SK-N-SH (cell line): ENCODE data around the gene SRD5A1. TPM values are rescaled to one million over a fixed set of nuclear protein-coding genes. Genes with fewer than 3 reads are reported as not detected.
A peak's percentile ranks its signal among the peaks of the same experiment; 100 is the strongest.

Source experiments
- CTCF ChIA-PET: fragments of 300-600, 350-600 bp; formaldehyde crosslinking; extraction: SDS; loops from one replicate; lab custom pipeline; 2021; lab: Yijun Ruan, JAX
- POLR2A ChIA-PET: fragments of 350-600 bp; sonication (Branson Sonifier 250); formaldehyde crosslinking; extraction: SDS; loops from one replicate; lab custom pipeline; 2020; ENCODE audit warnings: antibody characterized with exemption, inconsistent platforms; lab: Yijun Ruan, JAX
- DNase-seq: peaks from one replicate; pipeline ENCODE4 v3.0.0; 2012
- H2AFZ ChIP-seq: fragments of 200-600 bp; sonication (generic); 2 replicates; pipeline ENCODE4 v1.8.1; 2016; ENCODE audit warnings: antibody characterized with exemption, mild to moderate bottlenecking, low read depth
- H3F3A ChIP-seq: fragments of 200-600 bp; sonication (generic); replicated peaks from 2 replicates; pipeline ENCODE3; 2016; ENCODE audit warnings: antibody characterized with exemption, mild to moderate bottlenecking; ENCODE audit not compliant: insufficient read depth
- H3K27ac ChIP-seq, 2 experiments: fragments of 200-500 bp in 1 of 2; fragments of 200-600 bp in 1 of 2; sonication (Bioruptor generic) in 1 of 2; sonication (generic), shearing (Covaris generic) in 1 of 2; 2 replicates each; pipeline versions ENCODE4 v1.5.1 to v1.6.1; 2014 to 2016; ENCODE audit warnings: low read depth in 2 of 2, inconsistent platforms in 1 of 2, low read length in 1 of 2, mild to moderate bottlenecking in 1 of 2, mixed read lengths in 1 of 2
- H3K27me3 ChIP-seq: fragments of 200-600 bp; sonication (generic), shearing (Covaris generic); 2 replicates; pipeline ENCODE4 v1.6.1; 2016; ENCODE audit warnings: mixed run types; ENCODE audit not compliant: insufficient read depth
- H3K36me3 ChIP-seq, 2 experiments: fragments of 200-500 bp in 1 of 2; fragments of 200-600 bp in 1 of 2; sonication (Bioruptor generic) in 1 of 2; sonication (generic) in 1 of 2; replicated peaks in 1 of 2; 2 replicates each; pipeline versions ENCODE3 to v1.5.1; 2014 to 2016; ENCODE audit warnings: low read length in 1 of 2, mild to moderate bottlenecking in 1 of 2; ENCODE audit not compliant: insufficient read depth in 2 of 2, control insufficient read depth in 1 of 2
- H3K4me1 ChIP-seq, 2 experiments: fragments of 200-500 bp in 1 of 2; fragments of 200-600 bp in 1 of 2; sonication (Bioruptor generic) in 1 of 2; sonication (generic), shearing (Covaris generic) in 1 of 2; 2 replicates each; pipeline versions ENCODE4 v1.5.1 to v1.6.1; 2014 to 2016; ENCODE audit warnings: low read depth in 1 of 2, low read length in 1 of 2, mixed run types in 1 of 2; ENCODE audit not compliant: insufficient read depth in 2 of 2, control insufficient read depth in 1 of 2
- H3K4me2 ChIP-seq: fragments of 200-600 bp; sonication (generic), shearing (Covaris generic); 2 replicates; pipeline ENCODE4 v1.6.1; 2017; ENCODE audit warnings: mixed run types
- H3K4me3 ChIP-seq, 2 experiments: fragments of 200-500 bp in 1 of 2; fragments of 200-600 bp in 1 of 2; sonication (Bioruptor generic) in 1 of 2; sonication (generic), shearing (Covaris generic) in 1 of 2; 2 replicates each; pipeline versions ENCODE4 v1.5.1 to v1.8.1; 2014 to 2016; ENCODE audit warnings: low read depth in 2 of 2, inconsistent platforms in 1 of 2, low read length in 1 of 2, mild to moderate bottlenecking in 1 of 2, mixed read lengths in 1 of 2, moderate library complexity in 1 of 2
- H3K79me2 ChIP-seq: fragments of 200-600 bp; sonication (generic); 2 replicates; pipeline ENCODE4 v1.8.1; 2017; ENCODE audit warnings: mild to moderate bottlenecking; ENCODE audit not compliant: insufficient read depth
- H3K9ac ChIP-seq: fragments of 200-600 bp; sonication (generic); 2 replicates; pipeline ENCODE4 v1.6.1; 2017; ENCODE audit warnings: mixed run types
- H3K9me2 ChIP-seq: fragments of 200-600 bp; sonication (generic); 2 replicates; pipeline ENCODE4 v1.6.1; 2017; ENCODE audit warnings: mixed run types
- H3K9me3 ChIP-seq: fragments of 200-600 bp; sonication (generic); 2 replicates; pipeline ENCODE4 v1.6.1; 2017; ENCODE audit warnings: mixed run types, mild to moderate bottlenecking, moderate library complexity
- H4K20me1 ChIP-seq: fragments of 200-600 bp; sonication (generic); 2 replicates; pipeline ENCODE4 v1.6.1; 2017; ENCODE audit warnings: mild to moderate bottlenecking, mixed run types; ENCODE audit not compliant: insufficient read depth
- CHD2 ChIP-seq: fragments of 150-350 bp; IDR thresholded peaks from 2 replicates; pipeline ENCODE4 v1.6.1; 2018; ENCODE audit warnings: low read length; ENCODE audit not compliant: partially characterized antibody
- ELF1 ChIP-seq: IDR thresholded peaks from 2 replicates; pipeline ENCODE4 v1.4.0; 2012
- EP300 ChIP-seq, 2 experiments: IDR thresholded peaks; 2 replicates each; pipeline versions ENCODE4 v1.4.0 to v1.6.1; 2012; ENCODE audit warnings: borderline replicate concordance in 1 of 2, low read depth in 1 of 2, low read length in 1 of 2
- EZH2phosphoT487 ChIP-seq: fragments of 200-600 bp; sonication (generic); IDR thresholded peaks from 2 replicates; pipeline ENCODE4 v1.6.1; 2017; ENCODE audit warnings: low read depth, mixed run types, mild to moderate bottlenecking, antibody characterized with exemption, moderate library complexity, borderline replicate concordance
- FOSL2 ChIP-seq: IDR thresholded peaks from 2 replicates; pipeline ENCODE4 v1.4.0; 2012; ENCODE audit warnings: low read depth, mild to moderate bottlenecking, moderate library complexity, borderline replicate concordance
- GABPA ChIP-seq: IDR thresholded peaks from 2 replicates; pipeline ENCODE4 v1.4.0; 2012; ENCODE audit warnings: low read depth, mild to moderate bottlenecking
- GATA2 ChIP-seq: sonication (generic); formaldehyde crosslinking; IDR thresholded peaks from 2 replicates; pipeline ENCODE4 v1.5.0; 2020; ENCODE audit warnings: mild to moderate bottlenecking, missing genetic modification reagents
- IRF3 ChIP-seq: fragments of 150-350 bp; IDR thresholded peaks from 2 replicates; pipeline ENCODE4 v1.6.1; 2016; ENCODE audit warnings: mild to moderate bottlenecking, low read depth, low read length
- JUND ChIP-seq: IDR thresholded peaks from 2 replicates; pipeline ENCODE4 v1.4.0; 2012
- MAX ChIP-seq: IDR thresholded peaks from 2 replicates; pipeline ENCODE4 v1.4.0; 2012; ENCODE audit warnings: low read depth
- MEF2A ChIP-seq: IDR thresholded peaks from 2 replicates; pipeline ENCODE4 v1.4.0; 2012; ENCODE audit warnings: low read depth, borderline replicate concordance
- MXI1 ChIP-seq: IDR thresholded peaks from 2 replicates; pipeline ENCODE4 v1.6.1; 2012; ENCODE audit warnings: mild to moderate bottlenecking, low read depth, low read length, improper control_type of control experiment
- NFIC ChIP-seq: IDR thresholded peaks from 2 replicates; pipeline ENCODE4 v1.4.0; 2012; ENCODE audit warnings: borderline replicate concordance
- NRF1 ChIP-seq: IDR thresholded peaks from 2 replicates; pipeline ENCODE4 v1.6.1; 2012; ENCODE audit warnings: low read depth, mild to moderate bottlenecking, low read length
- POLR2AphosphoS5 ChIP-seq: IDR thresholded peaks from 2 replicates; pipeline ENCODE4 v1.6.1; 2012; ENCODE audit warnings: low read depth, low read length
- RAD21 ChIP-seq: IDR thresholded peaks from 2 replicates; pipeline ENCODE4 v1.6.1; 2012; ENCODE audit warnings: mild to moderate bottlenecking, low read length
- RCOR1 ChIP-seq: fragments of 150-350 bp; IDR thresholded peaks from 2 replicates; pipeline ENCODE4 v1.6.1; 2017; ENCODE audit warnings: antibody characterized with exemption, low read length
- RFX5 ChIP-seq: IDR thresholded peaks from 2 replicates; pipeline ENCODE4 v1.6.1; 2012; ENCODE audit warnings: mild to moderate bottlenecking, improper control_type of control experiment, low read length
- SIN3A ChIP-seq: IDR thresholded peaks from 2 replicates; pipeline ENCODE4 v1.6.1; 2012; ENCODE audit warnings: low read depth, mild to moderate bottlenecking, low read length, moderate library complexity, borderline replicate concordance
- SMC3 ChIP-seq: IDR thresholded peaks from 2 replicates; pipeline ENCODE4 v1.6.1; 2012; ENCODE audit warnings: low read depth, low read length, improper control_type of control experiment
- TAF1 ChIP-seq: IDR thresholded peaks from 2 replicates; pipeline ENCODE4 v1.6.1; 2012; ENCODE audit warnings: low read depth, mild to moderate bottlenecking, low read length, moderate library complexity, borderline replicate concordance
- TCF12 ChIP-seq: IDR thresholded peaks from 2 replicates; pipeline ENCODE4 v1.4.0; 2012
- TEAD4 ChIP-seq: IDR thresholded peaks from 2 replicates; pipeline ENCODE4 v1.4.0; 2012; ENCODE audit warnings: mild to moderate bottlenecking, borderline replicate concordance; ENCODE audit not compliant: insufficient read depth
- YY1 ChIP-seq: IDR thresholded peaks from 2 replicates; pipeline ENCODE4 v1.4.0; 2012; ENCODE audit warnings: low read depth, mild to moderate bottlenecking
- WGBS: methylation state at CpG from one replicate; pipeline ENCODE4 v1.1.6; 2017; ENCODE audit warnings: low lambda C conversion rate; 5-methylcytosine and 5-hydroxymethylcytosine counted together
- polyA plus RNA-seq, 3 experiments: library from polyadenylated mRNA; depleted of rRNA; stranded (reverse); fragments of >200 nt; gene quantifications; 2 replicates each; pipeline ENCODE4 v1.2.3, GENCODE V29; 2012
- TF ChIP-seq, protein P1 (sequence below): fragments of 200-600 bp; sonication (generic); IDR thresholded peaks from 2 replicates; pipeline ENCODE4 v1.6.1; 2017; ENCODE audit warnings: antibody characterized with exemption, mild to moderate bottlenecking, moderate library complexity
- TF ChIP-seq, protein P2 (sequence below): IDR thresholded peaks from 2 replicates; pipeline ENCODE4 v1.4.0; 2012; ENCODE audit warnings: low read depth, borderline replicate concordance
- TF ChIP-seq, protein P3 (sequence below): IDR thresholded peaks from 2 replicates; pipeline ENCODE4; 2012
- TF ChIP-seq, protein P4 (sequence below): fragments of 150-350 bp; IDR thresholded peaks from 2 replicates; pipeline ENCODE4 v1.6.1; 2017; ENCODE audit warnings: antibody characterized with exemption, low read length, low read depth, borderline replicate concordance

Gene SRD5A1
- polyA plus RNA-seq (2012; rRNA removed): 24.0 and 25.1 TPM in 2 replicates
- 15.9 and 25.5 TPM in 2 replicates for polyA plus RNA-seq (2012; cell fraction: cytosol; rRNA removed)
- polyA plus RNA-seq (2012; cell fraction: nucleus; rRNA removed): 19.4 and 21.6 TPM in 2 replicates

DNA sequence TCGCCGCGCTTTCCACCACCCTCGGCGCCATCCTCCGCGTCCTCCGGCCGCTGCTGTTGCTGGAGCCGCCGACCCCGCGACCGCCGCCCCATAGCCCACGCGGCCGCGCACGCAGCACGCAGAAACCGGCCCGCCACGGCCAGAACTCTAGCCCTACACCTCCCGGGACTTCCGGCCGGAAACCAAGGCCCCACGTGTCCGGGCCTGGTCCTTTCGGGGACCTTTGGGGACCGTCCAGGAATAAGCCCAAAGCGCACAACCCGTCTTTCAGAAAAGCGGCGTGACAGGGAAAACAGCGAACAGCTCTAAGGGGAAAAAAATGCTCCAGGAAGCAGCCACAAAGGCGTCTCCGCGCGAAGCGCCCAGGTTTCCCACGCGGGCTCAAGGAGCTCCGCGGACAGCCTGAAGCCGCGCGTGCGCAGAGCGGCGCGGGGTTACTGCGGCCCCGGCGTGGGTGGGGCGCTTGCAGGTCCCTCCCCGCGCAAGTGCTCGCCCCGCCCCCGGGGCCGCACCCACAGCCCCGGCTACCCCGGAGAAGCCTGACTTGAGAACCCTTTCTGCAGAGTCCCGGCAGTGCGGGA is at the start of gene SRD5A1, which contains the start of gene NSUN2:
TSS of gene SRD5A1 (plus strand) at position 553 of the 581 bp plus-strand sequence. CDS start 137 bp downstream, outside the sequence.
TSS of gene NSUN2 (minus strand) at position 157 of the 581 bp plus-strand sequence. CDS start at position 92, 65 bp downstream.
- WGBS: under 1% methylated on average over 48 of the region's 66 CpGs
- peak within 1 kb of the TSS; percentile 97 for H2AFZ ChIP-seq
- peaks cover 34% of the 10 kb centered on the region for H4K20me1 ChIP-seq
- CTCF ChIA-PET: interaction anchor here (0.6 to 1.6 kb wide), 7 partner anchors 14 to 134 kb away, joined by 3 to 5 read pairs (median 3); no protein-coding TSS in a partner anchor
- DNase-seq: peak; percentile 99
- peaks cover 5 to 22% of the 10 kb centered on the region in 2 experiments; a peak in 2 of 4 replicates for H3K4me1 ChIP-seq
- H3K79me2 ChIP-seq: peaks cover 92% of the 10 kb centered on the region
- H3K9ac ChIP-seq: peak within 1 kb of the TSS; percentile 81
- H3K4me2 ChIP-seq: peak within 1 kb of the TSS; percentile 80
- H3F3A ChIP-seq: no peaks in the 10 kb centered on the region
- H3K9me3 ChIP-seq: no peaks in the 10 kb centered on the region
- peak within 1 kb of the TSS; percentile 91 to 98 for H3K27ac ChIP-seq
- peaks cover 26 to 32% of the 10 kb centered on the region in 2 experiments for H3K36me3 ChIP-seq
- H3K4me3 ChIP-seq: peak within 1 kb of the TSS; percentile 91 to 95
- POLR2A ChIA-PET: interaction anchor here (0.6 to 1.0 kb wide), 4 partner anchors 79 to 1211 kb away, joined by 3 to 6 read pairs (median 4); partner anchors contain the start of genes MED10 and TENT4A
- H3K27me3 ChIP-seq: no peaks in the 10 kb centered on the region
- no peaks in the 10 kb centered on the region for H3K9me2 ChIP-seq
- TF ChIP-seq MAX (peak; percentile 95), JUND (no peak), GABPA (peak; percentile 81), IRF3 (no peak), GATA2 (no peak), SIN3A (peak; percentile 17; the same call in 1 of the 2 replicates), YY1 (no peak), TAF1 (peak; percentile 56), RAD21 (no peak), NRF1 (peak; percentile 97), EZH2phosphoT487 (no peak), POLR2AphosphoS5 (peak; percentile 76), MEF2A (no peak), ELF1 (peak; percentile 78), TCF12 (no peak), FOSL2 (no peak), RCOR1 (no peak), NFIC (no peak), EP300 (IDR thresholded peaks at IDR 0.05; ENCODE audit: borderline replicate concordance in 1 of 2, low read depth in 1 of 2, low read length in 1 of 2) (no peak), TEAD4 (no peak), MXI1 (peak; percentile 98), SMC3 (no peak), CHD2 (no peak), RFX5 (no peak)
- TF ChIP-seq, protein P1, sequence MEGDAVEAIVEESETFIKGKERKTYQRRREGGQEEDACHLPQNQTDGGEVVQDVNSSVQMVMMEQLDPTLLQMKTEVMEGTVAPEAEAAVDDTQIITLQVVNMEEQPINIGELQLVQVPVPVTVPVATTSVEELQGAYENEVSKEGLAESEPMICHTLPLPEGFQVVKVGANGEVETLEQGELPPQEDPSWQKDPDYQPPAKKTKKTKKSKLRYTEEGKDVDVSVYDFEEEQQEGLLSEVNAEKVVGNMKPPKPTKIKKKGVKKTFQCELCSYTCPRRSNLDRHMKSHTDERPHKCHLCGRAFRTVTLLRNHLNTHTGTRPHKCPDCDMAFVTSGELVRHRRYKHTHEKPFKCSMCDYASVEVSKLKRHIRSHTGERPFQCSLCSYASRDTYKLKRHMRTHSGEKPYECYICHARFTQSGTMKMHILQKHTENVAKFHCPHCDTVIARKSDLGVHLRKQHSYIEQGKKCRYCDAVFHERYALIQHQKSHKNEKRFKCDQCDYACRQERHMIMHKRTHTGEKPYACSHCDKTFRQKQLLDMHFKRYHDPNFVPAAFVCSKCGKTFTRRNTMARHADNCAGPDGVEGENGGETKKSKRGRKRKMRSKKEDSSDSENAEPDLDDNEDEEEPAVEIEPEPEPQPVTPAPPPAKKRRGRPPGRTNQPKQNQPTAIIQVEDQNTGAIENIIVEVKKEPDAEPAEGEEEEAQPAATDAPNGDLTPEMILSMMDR: no peak
- TF ChIP-seq, protein P2, sequence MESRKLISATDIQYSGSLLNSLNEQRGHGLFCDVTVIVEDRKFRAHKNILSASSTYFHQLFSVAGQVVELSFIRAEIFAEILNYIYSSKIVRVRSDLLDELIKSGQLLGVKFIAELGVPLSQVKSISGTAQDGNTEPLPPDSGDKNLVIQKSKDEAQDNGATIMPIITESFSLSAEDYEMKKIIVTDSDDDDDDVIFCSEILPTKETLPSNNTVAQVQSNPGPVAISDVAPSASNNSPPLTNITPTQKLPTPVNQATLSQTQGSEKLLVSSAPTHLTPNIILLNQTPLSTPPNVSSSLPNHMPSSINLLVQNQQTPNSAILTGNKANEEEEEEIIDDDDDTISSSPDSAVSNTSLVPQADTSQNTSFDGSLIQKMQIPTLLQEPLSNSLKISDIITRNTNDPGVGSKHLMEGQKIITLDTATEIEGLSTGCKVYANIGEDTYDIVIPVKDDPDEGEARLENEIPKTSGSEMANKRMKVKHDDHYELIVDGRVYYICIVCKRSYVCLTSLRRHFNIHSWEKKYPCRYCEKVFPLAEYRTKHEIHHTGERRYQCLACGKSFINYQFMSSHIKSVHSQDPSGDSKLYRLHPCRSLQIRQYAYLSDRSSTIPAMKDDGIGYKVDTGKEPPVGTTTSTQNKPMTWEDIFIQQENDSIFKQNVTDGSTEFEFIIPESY: no peak
- TF ChIP-seq, protein P3, sequence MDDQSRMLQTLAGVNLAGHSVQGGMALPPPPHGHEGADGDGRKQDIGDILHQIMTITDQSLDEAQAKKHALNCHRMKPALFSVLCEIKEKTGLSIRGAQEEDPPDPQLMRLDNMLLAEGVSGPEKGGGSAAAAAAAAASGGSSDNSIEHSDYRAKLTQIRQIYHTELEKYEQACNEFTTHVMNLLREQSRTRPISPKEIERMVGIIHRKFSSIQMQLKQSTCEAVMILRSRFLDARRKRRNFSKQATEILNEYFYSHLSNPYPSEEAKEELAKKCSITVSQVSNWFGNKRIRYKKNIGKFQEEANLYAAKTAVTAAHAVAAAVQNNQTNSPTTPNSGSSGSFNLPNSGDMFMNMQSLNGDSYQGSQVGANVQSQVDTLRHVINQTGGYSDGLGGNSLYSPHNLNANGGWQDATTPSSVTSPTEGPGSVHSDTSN: no peak
- TF ChIP-seq, protein P4, sequence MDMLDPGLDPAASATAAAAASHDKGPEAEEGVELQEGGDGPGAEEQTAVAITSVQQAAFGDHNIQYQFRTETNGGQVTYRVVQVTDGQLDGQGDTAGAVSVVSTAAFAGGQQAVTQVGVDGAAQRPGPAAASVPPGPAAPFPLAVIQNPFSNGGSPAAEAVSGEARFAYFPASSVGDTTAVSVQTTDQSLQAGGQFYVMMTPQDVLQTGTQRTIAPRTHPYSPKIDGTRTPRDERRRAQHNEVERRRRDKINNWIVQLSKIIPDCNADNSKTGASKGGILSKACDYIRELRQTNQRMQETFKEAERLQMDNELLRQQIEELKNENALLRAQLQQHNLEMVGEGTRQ: peak; percentile 80
